GM18867 (cell line): Measurements from ENCODE around the gene NCAM1.
"Not testable (repeated sequence)": the region's sequence is repeated elsewhere in the genome, so short reads cannot be mapped to it uniquely, and the experiment has no call there.

Experiments
- ATAC-seq: cut with Tn5 transposase; IDR thresholded peaks from one replicate; pipeline ENCODE4 v1.9.1; 2021; ENCODE audit warnings: mild to moderate bottlenecking, moderate library complexity; ENCODE audit not compliant: unreplicated experiment

The NCAM1 gene

DNA sequence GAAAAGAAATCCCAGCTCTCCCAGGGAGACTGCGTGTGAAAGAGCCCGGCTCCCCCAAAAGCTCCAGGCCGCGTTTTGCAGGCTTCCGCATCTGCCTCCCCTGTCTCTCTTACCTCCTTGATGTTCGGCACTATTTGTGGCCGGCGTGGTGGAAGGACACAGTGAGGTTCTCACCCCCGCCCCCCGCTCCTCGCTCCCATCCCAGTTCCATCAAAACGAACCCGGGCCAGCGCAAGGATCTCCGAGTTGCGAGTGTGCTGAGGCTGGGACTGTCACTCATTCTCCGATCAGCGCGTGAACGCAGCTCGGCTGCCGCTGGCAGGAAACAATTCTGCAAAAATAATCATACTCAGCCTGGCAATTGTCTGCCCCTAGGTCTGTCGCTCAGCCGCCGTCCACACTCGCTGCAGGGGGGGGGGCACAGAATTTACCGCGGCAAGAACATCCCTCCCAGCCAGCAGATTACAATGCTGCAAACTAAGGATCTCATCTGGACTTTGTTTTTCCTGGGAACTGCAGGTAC lies at the start of gene NCAM1:
Gene NCAM1 (plus strand): TSS at position 275 of the 523 bp plus-strand sequence.
- ATAC-seq = no peak

DNA sequence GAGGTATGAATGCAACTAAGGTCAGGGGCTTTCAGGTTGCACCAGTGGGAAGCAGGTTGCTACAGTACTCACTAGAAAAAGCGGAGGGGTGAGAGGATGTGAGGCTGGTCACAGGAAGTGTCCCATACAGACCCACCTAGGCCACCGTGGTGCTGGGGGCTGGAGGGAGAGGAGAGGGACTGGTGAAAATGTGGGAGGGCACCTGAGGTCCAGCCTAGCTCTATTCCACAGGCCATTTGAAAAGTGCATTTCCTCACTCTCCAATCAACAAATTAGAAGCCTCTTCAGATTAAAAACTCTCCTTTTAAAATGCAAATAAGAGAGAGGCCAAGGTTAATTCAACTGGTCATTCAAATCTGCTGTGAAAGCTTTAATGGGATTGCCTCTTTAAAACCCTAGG lies 38.6 kb upstream of the NCAM1 start:
- ATAC-seq = no peak

- not testable (repeated sequence) for ATAC-seq
These were observed 36.4 kb upstream of the NCAM1 start for GRCh38 chr11:112924836-112925235.

DNA sequence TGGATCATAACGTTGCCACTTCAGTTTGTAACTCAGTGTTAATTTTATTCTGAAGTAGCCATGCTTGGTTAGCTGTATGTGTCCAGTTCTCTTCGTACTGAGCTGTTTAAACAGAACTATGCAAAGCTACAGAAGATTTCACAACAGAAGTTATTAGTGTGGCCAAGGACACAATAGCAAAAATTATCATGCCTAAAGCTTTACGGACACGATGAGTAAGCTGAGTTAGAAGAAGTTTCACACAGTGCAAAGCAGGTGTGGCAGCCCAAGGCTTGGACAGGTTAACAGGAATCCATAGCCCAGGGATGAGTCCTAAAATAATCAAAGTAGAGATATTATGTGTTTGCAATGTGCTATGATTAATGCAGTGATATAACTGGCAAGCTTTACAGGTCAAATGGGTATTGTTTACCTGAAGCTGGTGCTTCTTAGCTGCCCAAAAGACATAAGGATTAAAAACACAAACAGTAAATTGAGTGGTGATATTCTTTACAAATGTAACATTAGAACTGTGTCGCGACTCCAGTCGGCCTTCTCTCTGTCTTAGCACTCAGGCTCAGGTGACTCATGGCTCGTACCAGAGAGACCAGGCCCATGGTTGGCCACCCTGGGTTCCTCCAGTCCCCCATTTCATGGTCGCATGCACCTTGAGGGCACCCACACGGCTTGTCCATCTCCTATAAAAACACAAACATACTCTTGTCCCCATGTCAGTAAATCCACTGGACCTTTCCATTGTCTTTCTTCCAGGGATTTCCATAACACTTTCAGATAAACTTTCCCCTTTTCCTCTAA lies 35.5 kb upstream of the NCAM1 start:
- no peak for ATAC-seq

DNA sequence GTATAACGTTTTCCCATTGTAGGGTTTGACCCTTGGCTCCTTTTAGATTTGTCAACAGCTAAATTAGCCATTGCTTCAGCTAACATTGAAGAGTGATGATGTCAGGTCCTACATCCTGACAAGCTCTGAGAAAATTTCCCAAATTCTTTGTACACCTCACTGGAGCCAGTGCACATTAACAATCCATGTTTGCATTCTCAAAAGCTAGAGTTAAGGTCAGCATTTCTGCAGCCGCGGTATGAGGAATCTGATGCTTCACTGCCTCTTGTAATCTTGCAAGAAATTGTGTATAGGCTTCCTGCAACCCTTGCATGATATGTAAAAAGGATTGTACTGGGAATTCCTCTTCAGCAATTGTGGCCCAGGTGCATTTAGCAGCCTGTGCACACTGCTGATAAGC lies 33.1 kb upstream of the NCAM1 start:
- no peak for ATAC-seq

DNA sequence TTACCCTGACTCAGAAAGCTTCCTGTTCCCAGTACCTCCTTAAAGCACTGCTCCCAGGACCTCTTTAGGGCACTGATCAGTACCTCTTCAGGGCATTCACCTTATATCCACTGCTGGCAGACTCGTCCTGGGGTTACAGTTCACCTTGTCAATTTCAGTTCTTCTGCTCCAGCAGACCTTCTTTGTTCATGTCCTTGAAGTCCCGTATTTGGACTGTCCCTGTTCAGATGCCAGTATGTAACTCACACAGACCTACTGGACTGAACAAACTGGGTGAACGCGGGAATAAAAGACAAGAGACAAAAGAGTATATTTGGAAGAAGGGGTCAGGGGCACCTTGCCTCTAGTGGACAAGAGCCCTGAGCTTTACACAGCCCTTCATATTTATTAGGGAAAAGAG lies 31.8 kb upstream of the NCAM1 start:
- no peak for ATAC-seq

GRCh38 chr11:112931703-112932102 lies 29.5 kb upstream of the NCAM1 start:
- no peak for ATAC-seq

GRCh38 chr11:112932593-112932992 lies 28.6 kb upstream of the NCAM1 start:
- no peak for ATAC-seq

GRCh38 chr11:112933970-112934369 lies 27.2 kb upstream of the NCAM1 start:
- no peak for ATAC-seq

DNA sequence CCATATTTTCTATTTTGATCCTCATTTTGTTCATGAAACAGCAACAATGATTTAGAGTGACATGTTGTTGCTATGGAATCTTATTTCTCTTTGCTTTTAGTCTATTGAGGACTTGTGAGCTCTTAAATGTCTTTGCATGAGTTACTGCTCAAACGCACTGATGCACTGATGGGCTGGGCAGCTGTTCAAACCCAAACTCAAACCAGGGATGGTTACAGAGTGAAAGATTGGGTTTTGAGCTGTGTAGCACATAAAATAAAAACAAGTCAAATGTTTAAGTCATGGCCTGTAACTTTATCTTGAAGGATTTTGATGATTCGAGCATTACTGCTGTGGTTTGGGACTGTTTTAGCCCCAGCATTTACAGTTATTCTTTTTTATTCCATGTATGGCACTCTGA lies 20.1 kb upstream of the NCAM1 start:
- no peak for ATAC-seq

DNA sequence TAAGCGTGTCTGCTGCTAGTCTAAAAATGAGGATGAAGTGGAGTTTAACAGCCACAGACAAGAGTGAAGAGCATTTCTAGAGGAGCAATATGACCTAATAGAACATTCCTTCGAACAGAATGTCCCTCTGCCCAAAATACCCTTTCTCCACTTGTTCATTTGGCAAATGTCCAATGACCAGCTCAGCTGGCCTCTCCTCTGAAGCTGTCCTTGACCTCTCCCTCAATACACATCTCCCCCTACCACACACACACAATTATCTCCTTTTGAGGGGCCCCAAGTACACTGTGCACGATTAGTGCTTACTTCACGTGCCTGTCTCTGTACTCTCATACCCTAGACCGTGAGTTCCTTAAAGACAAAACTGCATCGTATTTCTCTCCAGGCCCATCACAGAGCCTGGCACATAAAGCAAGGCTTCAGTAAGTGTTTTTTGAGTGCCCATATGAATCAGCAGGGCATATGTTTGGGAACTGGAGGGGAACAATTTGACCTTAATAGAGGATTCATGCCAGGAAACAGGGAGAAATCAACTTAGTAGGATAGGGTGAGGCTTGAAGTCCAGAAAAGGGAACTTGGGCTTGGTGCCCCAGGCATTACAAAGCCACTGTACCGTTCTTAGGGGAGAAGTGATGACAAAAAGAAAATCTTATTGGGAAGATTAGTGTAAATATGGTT lies 18.1 kb upstream of the NCAM1 start:
- ATAC-seq = no peak

DNA sequence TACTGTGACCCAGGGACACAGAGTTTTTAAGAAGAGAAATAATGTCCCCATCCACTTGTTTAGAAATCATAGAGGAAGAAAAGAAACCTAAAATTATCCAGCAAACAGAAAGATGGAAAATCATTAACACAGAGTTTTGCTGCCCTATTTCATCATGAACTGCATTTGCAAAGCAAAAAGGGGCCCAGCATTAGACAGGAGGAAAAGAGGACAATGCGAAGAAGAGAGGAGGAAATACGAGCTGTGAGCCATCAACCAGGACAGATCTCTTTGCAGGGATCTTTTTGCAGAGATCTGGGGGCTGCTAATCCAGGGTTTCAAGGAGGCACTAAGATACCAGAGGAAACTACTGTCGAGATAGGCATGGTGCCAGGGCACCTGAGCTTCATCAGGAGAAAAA lies 14.4 kb upstream of the NCAM1 start:
- no peak for ATAC-seq

DNA sequence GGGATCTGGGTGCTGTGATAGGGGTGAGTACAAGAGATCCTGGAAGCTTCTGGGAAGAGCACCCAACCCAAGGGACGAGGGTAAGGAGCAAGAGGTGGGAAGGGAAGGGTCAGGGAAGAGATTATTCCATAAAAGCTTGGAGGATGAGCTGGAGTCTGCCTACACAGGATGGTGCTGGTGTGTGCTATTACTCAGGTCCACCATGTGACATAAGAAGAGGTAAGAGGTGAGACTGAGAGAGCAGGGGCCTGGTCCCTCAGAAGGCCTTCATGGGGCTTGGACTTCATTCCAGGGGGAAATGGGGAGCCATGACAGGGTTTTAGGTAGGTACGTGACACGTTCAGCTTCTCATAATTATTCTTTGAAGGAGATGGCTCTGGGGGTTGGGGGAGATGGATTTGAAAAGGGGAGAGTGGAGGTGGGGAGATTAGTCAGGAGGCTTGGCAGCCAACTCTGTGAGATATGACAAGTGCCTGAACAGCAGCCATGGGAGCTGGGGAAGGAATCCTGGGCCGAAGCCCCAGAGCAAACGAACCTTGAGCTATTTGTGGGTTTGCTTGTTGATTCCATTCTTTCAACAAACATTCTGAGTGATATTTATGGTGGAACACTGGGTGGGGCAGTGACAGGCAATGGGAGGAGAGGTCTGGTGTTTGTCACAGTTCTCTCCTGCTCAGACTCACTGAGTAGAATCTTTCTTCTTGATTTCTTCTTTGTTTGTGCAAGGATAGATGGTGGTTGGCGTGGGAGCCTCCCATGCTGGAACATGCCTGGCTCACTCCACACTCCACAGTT lies 11.2 kb upstream of the NCAM1 start:
- no peak for ATAC-seq

DNA sequence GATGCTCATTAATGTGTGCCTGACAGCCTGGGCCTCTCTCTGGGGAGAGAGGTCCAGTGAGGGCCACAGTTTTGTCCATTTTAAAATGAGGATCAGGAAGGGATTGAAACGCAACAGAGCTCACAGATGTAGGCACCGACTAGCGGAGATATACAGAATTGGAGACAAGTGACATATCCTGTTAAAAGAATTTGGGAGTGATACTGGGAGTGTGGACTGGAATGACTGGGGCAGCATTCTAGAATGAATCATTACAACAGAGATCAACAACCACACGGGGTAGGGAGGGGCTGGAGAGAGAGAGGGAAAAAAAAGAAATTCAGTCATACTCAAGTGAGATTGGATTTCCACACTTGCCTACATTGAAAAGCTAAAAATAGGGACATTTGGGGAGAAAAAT lies 2.5 kb upstream of the NCAM1 start:
- no peak for ATAC-seq

GRCh38 chr11:112961751-112962578 lies 745 bp downstream of the NCAM1 start:
- no peak for ATAC-seq

DNA sequence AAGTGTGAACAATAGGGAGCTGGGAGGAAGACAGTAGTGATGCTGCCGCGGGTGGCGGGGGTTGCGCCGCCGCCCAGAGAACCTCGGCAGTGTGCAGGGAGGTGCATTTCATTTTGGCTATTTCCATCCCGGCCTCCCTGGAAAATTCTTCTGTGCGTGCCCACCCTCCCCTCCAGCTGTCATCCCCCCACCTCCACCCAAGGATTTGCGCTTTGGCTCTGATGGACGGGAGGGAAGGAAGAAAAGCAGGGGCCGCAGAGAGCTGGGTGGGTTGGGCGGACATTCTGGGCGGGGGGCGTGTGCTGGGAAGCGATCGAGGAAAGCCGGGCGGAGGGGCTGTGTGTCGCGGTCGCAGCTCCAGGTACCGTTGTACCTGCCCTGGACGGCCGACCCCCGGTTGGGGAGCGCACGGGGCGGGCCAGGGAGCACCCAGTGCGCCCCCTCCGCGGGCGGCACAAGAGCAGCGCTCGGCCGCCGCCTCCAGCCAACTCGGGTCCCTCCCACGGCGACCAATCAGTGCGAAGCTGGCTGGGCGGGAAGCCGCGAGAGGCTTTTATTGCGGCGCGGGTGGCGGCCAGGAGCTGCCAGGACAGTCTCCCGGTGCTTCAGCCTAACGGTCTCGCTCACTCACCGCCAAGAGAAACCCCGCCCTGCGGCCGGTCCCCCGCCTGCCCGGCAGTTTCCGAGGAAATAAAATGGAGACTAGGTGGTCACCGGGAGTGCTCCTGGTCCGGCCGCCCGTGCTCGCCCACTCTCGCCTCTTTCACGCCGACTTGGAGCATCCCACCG lies 1.6 kb downstream of the NCAM1 start:
- no peak for ATAC-seq

DNA sequence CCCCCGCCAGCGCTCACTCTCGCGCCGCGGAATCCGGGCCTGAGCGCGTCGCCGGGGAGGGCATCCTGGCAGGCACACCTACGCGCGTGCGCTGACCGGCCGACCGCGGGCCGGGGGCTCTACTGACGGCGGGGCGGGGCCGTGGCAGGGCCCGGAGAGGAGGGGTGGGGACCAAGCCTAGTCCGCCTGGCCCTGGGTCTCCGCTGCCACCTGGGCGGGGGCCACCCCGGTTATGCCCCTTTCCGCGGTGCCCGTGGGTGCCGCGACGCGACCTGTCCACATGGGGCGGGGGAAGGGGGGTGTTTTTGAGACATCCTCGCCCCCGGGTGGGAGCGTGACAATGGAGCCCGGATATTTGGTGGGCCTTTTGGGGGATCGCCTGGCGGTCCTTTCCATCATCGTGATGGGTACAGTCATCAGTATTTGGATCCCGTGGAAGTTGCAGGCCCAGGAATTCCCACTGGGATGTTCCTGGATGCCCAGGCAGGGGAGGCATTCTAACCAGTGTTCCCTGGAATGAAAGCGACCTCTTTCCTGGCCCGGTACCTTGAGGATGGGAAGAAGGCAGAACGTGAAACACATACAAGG lies 2.2 kb downstream of the NCAM1 start:
- ATAC-seq = no peak

DNA sequence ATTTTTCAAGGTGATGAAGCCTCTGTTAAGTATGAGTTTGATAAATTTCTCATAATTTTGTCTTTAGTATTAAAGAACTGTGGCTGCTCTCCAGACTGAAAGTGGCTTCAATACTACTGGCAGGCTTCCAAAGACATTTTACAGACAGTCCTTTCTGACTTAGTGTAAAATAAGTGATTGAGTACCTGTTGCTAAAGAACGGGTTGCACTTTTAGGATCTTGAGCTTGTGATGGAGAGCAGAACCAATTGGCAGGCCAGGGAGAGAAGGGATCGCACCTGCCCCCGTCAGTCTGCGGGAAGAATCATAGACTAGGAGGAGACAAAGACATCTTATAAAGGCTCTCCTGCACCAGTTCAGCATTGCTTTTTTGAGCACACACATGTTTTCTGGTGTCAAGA lies 4.4 kb downstream of the NCAM1 start:
- ATAC-seq = no peak

DNA sequence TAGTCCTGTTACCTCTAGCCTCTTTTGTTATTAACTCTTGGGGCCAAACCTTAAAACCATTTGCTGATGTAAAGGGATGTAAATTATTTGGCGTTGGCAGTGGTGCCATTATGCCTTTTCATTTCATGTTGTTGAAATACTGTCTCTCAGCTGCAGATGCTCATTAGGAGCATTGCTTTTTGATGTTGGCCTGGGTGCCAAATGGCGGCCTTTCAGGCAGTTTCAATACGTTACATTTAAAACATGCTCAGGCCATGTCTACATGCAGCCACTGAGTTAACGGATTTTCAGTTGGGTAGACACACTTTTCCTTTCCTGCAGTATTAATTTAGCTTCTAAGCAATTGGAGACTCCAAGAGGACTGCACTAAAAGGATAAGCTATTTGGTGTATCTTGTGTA lies 5.3 kb downstream of the NCAM1 start:
- no peak for ATAC-seq
